DOHH2 (cell line): ENCODE measurements around the gene ATG14.

Experiments used
- H3F3A ChIP-seq: fragments of 200-600 bp; sonication (generic), shearing (Covaris generic); 2 replicates; pipeline ENCODE4 v1.6.0; 2016; ENCODE audit warnings: antibody characterized with exemption, mild to moderate bottlenecking; ENCODE audit not compliant: control insufficient read depth, insufficient read depth
- H3K27ac ChIP-seq: fragments of 200-600 bp; sonication (generic); 2 replicates; pipeline ENCODE4 v1.5.1; 2014; ENCODE audit warnings: low read depth, mild to moderate bottlenecking, low read length, moderate library complexity
- H3K27me3 ChIP-seq: fragments of 200-600 bp; sonication (generic); 2 replicates; pipeline ENCODE4 v1.6.1; 2014; ENCODE audit warnings: mild to moderate bottlenecking, low read length, mixed read lengths; ENCODE audit not compliant: control insufficient read depth
- H3K36me3 ChIP-seq: fragments of 200-600 bp; sonication (generic); 2 replicates; pipeline ENCODE4 v1.6.1; 2014; ENCODE audit warnings: mild to moderate bottlenecking, low read length, moderate library complexity, mixed read lengths; ENCODE audit not compliant: control insufficient read depth
- H3K4me1 ChIP-seq: fragments of 200-600 bp; sonication (generic); 2 replicates; pipeline ENCODE4 v1.6.1; 2014; ENCODE audit warnings: mild to moderate bottlenecking, low read length, mixed read lengths; ENCODE audit not compliant: control insufficient read depth
- H3K4me2 ChIP-seq: fragments of 200-600 bp; sonication (generic); 2 replicates; pipeline ENCODE4 v1.6.0; 2014; ENCODE audit warnings: mild to moderate bottlenecking, low read length, moderate library complexity
- H3K4me3 ChIP-seq: fragments of 200-600 bp; sonication (generic); 2 replicates; pipeline ENCODE4 v1.5.1; 2014; ENCODE audit warnings: mild to moderate bottlenecking, low read length, mixed read lengths
- H3K79me2 ChIP-seq: fragments of 200-600 bp; sonication (generic); 2 replicates; pipeline ENCODE4 v1.6.1; 2014; ENCODE audit warnings: mild to moderate bottlenecking, low read length, mixed read lengths; ENCODE audit not compliant: control insufficient read depth
- H3K9me2 ChIP-seq: fragments of 200-600 bp; sonication (generic); replicated peaks from 2 replicates; pipeline ENCODE4 v1.6.1; 2014; ENCODE audit warnings: mild to moderate bottlenecking, low read length, mixed read lengths; ENCODE audit not compliant: control insufficient read depth
- H3K9me3 ChIP-seq: fragments of 200-600 bp; sonication (generic); 2 replicates; pipeline ENCODE4 v1.6.1; 2014; ENCODE audit warnings: antibody characterized with exemption, low read length, mixed read lengths; ENCODE audit not compliant: control insufficient read depth, insufficient read depth
- H4K20me1 ChIP-seq: fragments of 200-600 bp; sonication (generic); 2 replicates; pipeline ENCODE4 v1.6.0; 2014; ENCODE audit warnings: low read depth, mild to moderate bottlenecking, antibody characterized with exemption, low read length, moderate library complexity; ENCODE audit not compliant: control insufficient read depth, insufficient read depth
- CTCF ChIP-seq: fragments of 200-600 bp; sonication (generic); IDR thresholded peaks from one replicate; pipeline ENCODE4 v1.5.1; 2014; ENCODE audit warnings: antibody characterized with exemption, mild to moderate bottlenecking, low read depth, low read length; ENCODE audit not compliant: poor library complexity, severe bottlenecking
- EZH2phosphoT487 ChIP-seq: fragments of 200-600 bp; sonication (generic); IDR thresholded peaks from 2 replicates; pipeline ENCODE4 v1.6.1; 2017; ENCODE audit warnings: borderline replicate concordance, mild to moderate bottlenecking, antibody characterized with exemption, low read length, moderate library complexity, mixed read lengths

ATG14 gene

GRCh38 chr14:55366271-55366670 is 45.4 kb downstream of the ATG14 start:
- TF ChIP-seq EZH2phosphoT487 (no peak), CTCF (no peak)
- Histone ChIP-seq H3K4me3 (no peak overlapping the region), H3K9me2 (no peaks in the 10 kb centered on the region), H4K20me1 (no peaks in the 10 kb centered on the region), H3K27ac (no peak overlapping the region), H3K4me2 (no peak overlapping the region), H3K36me3 (no peaks in the 10 kb centered on the region), H3F3A (no peaks in the 10 kb centered on the region), H3K9me3 (no peaks in the 10 kb centered on the region), H3K79me2 (no peaks in the 10 kb centered on the region), H3K4me1 (no peaks in the 10 kb centered on the region), H3K27me3 (no peaks in the 10 kb centered on the region)

DNA sequence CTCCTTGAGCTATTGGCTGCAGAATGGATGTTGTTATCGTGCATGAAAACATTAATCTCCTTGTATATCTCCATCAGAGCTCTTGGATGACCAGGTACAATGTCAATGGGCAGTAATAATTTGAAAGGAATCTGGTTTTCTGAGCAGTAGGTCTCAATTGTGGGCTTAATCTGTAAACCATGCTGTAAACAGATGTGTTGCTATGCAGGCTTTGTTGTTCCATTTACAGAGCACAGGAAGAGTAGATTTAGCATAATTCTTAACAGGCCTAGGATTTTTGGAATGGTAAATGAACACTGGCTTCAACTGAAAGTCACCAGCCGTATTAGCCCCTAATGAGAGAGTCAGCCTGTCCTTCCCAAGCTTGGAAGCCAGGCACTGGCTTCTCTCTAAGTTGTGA is 50.4 kb downstream of the ATG14 start:
- no peaks in the 10 kb centered on the region for H3K4me1 ChIP-seq
- TF ChIP-seq CTCF (no peak), EZH2phosphoT487 (no peak)

DNA sequence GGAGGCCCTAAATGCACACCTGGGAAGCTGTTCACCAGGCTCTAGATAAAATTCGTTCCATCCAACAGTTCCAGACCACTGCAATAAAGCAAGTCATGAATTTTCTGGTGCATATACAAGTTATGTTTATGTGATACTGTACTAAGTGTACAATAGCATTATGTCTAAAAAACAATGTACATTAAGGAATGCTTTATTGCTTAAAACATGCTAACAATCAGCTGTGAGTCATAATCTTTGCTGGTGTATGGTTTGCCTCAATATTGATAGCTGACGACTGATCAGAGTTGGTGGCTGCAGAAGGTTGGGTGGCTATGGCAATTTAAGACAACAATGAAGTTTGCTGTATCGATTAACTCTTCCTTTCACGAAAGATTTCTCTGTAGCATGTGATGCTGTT is 52.3 kb downstream of the ATG14 start:
- no peaks in the 10 kb centered on the region for H3K4me1 ChIP-seq
- H3K9me3 ChIP-seq = no peaks in the 10 kb centered on the region
- H3K4me2 ChIP-seq = no peak overlapping the region
- TF ChIP-seq EZH2phosphoT487 (no peak), CTCF (no peak)
- H3F3A ChIP-seq = no peaks in the 10 kb centered on the region
- no peaks in the 10 kb centered on the region for H3K79me2 ChIP-seq
- no peak overlapping the region for H3K4me3 ChIP-seq
- H3K27ac ChIP-seq = no peak overlapping the region
- H3K36me3 ChIP-seq = peaks cover 2% of the 10 kb centered on the region
- H4K20me1 ChIP-seq = no peaks in the 10 kb centered on the region
- H3K9me2 ChIP-seq = no peaks in the 10 kb centered on the region
- no peaks in the 10 kb centered on the region for H3K27me3 ChIP-seq

More for the DNA sequence above, 50.4 kb downstream of the ATG14 start:
- Histone ChIP-seq H3K36me3 (no peaks in the 10 kb centered on the region), H3K9me2 (no peaks in the 10 kb centered on the region), H3K4me3 (no peak overlapping the region), H3K79me2 (no peaks in the 10 kb centered on the region), H4K20me1 (no peaks in the 10 kb centered on the region), H3F3A (no peaks in the 10 kb centered on the region), H3K27me3 (no peaks in the 10 kb centered on the region), H3K9me3 (no peaks in the 10 kb centered on the region), H3K4me2 (no peak overlapping the region), H3K27ac (no peak overlapping the region)

DNA sequence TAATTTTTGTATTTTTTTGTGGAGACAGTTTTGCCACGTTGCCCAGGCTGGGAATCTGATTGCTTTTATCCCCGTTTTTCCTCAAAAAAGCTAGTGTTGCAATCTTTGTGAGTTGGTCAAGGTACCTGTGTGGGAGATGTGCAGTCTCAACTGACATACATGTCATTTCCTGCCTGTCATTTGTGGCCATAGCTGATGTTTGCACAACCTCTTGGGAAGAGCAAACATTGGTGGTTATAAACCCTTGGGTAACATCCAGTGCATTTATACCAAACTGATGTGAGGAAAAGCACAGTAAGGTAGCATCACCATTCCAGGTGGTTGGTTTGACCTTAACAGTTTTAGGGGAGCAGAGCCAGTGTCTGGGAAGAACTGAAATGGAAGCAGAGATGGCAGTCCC is 54.7 kb downstream of the ATG14 start:
- no peaks in the 10 kb centered on the region for H3K27me3 ChIP-seq
- no peaks in the 10 kb centered on the region for H3K4me1 ChIP-seq
- H3K27ac ChIP-seq = no peak overlapping the region
- no peaks in the 10 kb centered on the region for H3K9me3 ChIP-seq
- no peak overlapping the region for H3K4me3 ChIP-seq
- H3K4me2 ChIP-seq = no peak overlapping the region
- no peaks in the 10 kb centered on the region for H3K79me2 ChIP-seq
- H3F3A ChIP-seq = no peaks in the 10 kb centered on the region
- H3K9me2 ChIP-seq = no peaks in the 10 kb centered on the region
- TF ChIP-seq CTCF (no peak), EZH2phosphoT487 (no peak)
- peaks cover 9% of the 10 kb centered on the region for H3K36me3 ChIP-seq
- H4K20me1 ChIP-seq = no peaks in the 10 kb centered on the region
